Activated naive CD4-positive, alpha-beta T cell treated with anti-CD3 and anti-CD28 coated beads, Interleukin-2, amount 10 ng/mL, durations not matched to agents 7 days and 5 days (primary cell): ENCODE data around the gene SYT9.
"Not testable (repeated sequence)": the region's sequence is repeated elsewhere in the genome, so short reads cannot be mapped to it uniquely, and the experiment has no call there.

Experiments used
- CTCF ChIA-PET: fragments of 350-600 bp; sonication (Branson Sonifier 250); formaldehyde crosslinking; loops from one replicate; lab custom pipeline; 2021; ENCODE audit warnings: antibody characterized with exemption; lab: Charles Lee
- DNase-seq: peaks from one replicate; pipeline ENCODE4 v3.0.0-alpha.2; 2020
- H3K27ac Mint-ChIP-seq: one replicate; pipeline ENCODE4 v1.8.0; 2021; ENCODE audit warnings: mild to moderate bottlenecking, moderate library complexity, mixed read lengths
- H3K27me3 Mint-ChIP-seq: one replicate; pipeline ENCODE4 v1.8.0; 2021; ENCODE audit warnings: mild to moderate bottlenecking, mixed read lengths
- H3K36me3 Mint-ChIP-seq: one replicate; pipeline ENCODE4 v1.8.0; 2021; ENCODE audit warnings: mixed read lengths
- H3K4me1 Mint-ChIP-seq: one replicate; pipeline ENCODE4 v1.8.0; 2021; ENCODE audit warnings: mixed read lengths
- H3K4me3 Mint-ChIP-seq: one replicate; pipeline ENCODE4 v1.8.0; 2021; ENCODE audit warnings: mild to moderate bottlenecking, moderate library complexity, mixed read lengths
- H3K9me3 Mint-ChIP-seq: one replicate; pipeline ENCODE4 v1.8.0; 2021; ENCODE audit warnings: mixed read lengths

The SYT9 gene

DNA sequence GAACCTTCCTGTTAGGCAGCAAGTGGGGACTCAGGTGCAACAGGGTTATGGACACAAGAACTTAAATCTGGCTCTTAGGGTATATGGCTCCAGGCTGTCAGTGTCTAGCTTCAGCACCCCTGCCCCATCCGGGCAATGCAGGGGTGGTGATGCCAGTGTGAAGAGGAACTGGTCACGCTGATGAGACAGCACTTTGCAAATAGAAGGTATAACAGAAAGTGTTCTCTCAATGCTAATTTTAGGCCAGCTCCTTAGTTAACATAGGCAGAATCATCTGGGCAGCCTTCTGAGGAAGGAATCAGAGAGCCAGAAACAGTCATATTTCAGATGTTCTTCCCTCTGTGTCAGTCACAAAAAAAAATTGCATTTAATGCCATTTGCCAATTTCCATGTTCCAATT lies 41.2 kb downstream of the SYT9 start:
- no peak overlapping the region for H3K27ac Mint-ChIP-seq
- H3K4me1 Mint-ChIP-seq: no peaks in the 10 kb centered on the region
- CTCF ChIA-PET: no interaction called here
- no peaks in the 10 kb centered on the region for H3K9me3 Mint-ChIP-seq
- peaks cover 5% of the 10 kb centered on the region for H3K27me3 Mint-ChIP-seq
- H3K36me3 Mint-ChIP-seq: no peaks in the 10 kb centered on the region
- DNase-seq: no peak
- no peak overlapping the region for H3K4me3 Mint-ChIP-seq

DNA sequence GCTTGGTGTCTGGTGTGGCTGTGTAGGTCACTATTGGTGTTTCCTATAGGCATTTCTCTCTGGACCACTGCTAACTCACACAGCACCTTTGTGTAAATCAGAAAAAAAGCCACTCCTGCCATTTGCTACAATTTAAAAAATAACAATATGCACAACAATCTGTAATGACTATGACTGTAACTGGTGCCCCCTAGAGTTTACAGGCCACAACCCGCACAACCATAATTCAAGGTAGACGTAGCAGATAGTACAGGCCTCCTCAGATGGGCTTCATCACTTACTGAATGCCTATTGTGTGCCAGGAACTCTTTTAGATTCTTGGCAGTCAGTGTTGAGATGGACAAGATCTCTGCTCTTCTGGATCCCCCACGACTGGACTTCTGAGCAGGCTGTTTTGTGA lies 47.7 kb downstream of the SYT9 start:
- DNase-seq: no peak
- Mint-ChIP-seq H3K27ac (no peak overlapping the region), H3K9me3 (no peaks in the 10 kb centered on the region), H3K4me1 (no peaks in the 10 kb centered on the region), H3K36me3 (no peaks in the 10 kb centered on the region), H3K4me3 (no peak overlapping the region), H3K27me3 (no peaks in the 10 kb centered on the region)
- CTCF ChIA-PET: no interaction called here

- CTCF ChIA-PET: no interaction called here
- Mint-ChIP-seq H3K27ac (no peak overlapping the region), H3K4me1 (no peaks in the 10 kb centered on the region), H3K4me3 (no peak overlapping the region), H3K36me3 (no peaks in the 10 kb centered on the region), H3K27me3 (no peaks in the 10 kb centered on the region), H3K9me3 (no peaks in the 10 kb centered on the region)
- no peak for DNase-seq
These were observed 48.6 kb downstream of the SYT9 start for GRCh38 chr11:7300281-7300680.

GRCh38 chr11:7303146-7303545 lies 51.4 kb downstream of the SYT9 start:
- H3K27me3 Mint-ChIP-seq: peaks cover 11% of the 10 kb centered on the region
- CTCF ChIA-PET: no interaction called here
- no peak overlapping the region for H3K27ac Mint-ChIP-seq
- no peaks in the 10 kb centered on the region for H3K4me1 Mint-ChIP-seq
- no peaks in the 10 kb centered on the region for H3K36me3 Mint-ChIP-seq
- H3K9me3 Mint-ChIP-seq: no peaks in the 10 kb centered on the region
- H3K4me3 Mint-ChIP-seq: no peak overlapping the region
- no peak for DNase-seq

GRCh38 chr11:7306900-7307299 lies 55.2 kb downstream of the SYT9 start:
- CTCF ChIA-PET: no interaction called here
- no peak for DNase-seq
- Mint-ChIP-seq H3K27ac (no peak overlapping the region), H3K4me3 (no peak overlapping the region), H3K4me1 (no peaks in the 10 kb centered on the region), H3K36me3 (no peaks in the 10 kb centered on the region), H3K9me3 (no peaks in the 10 kb centered on the region), H3K27me3 (peaks cover 14% of the 10 kb centered on the region)

GRCh38 chr11:7307836-7308235 lies 56.1 kb downstream of the SYT9 start:
- no peak for DNase-seq
- H3K9me3 Mint-ChIP-seq: no peaks in the 10 kb centered on the region
- H3K27me3 Mint-ChIP-seq: peaks cover 14% of the 10 kb centered on the region
- H3K4me3 Mint-ChIP-seq: no peak overlapping the region
- CTCF ChIA-PET: no interaction called here
- H3K27ac Mint-ChIP-seq: no peak overlapping the region
- no peaks in the 10 kb centered on the region for H3K4me1 Mint-ChIP-seq
- no peaks in the 10 kb centered on the region for H3K36me3 Mint-ChIP-seq

- no peaks in the 10 kb centered on the region for H3K36me3 Mint-ChIP-seq
- H3K9me3 Mint-ChIP-seq: no peaks in the 10 kb centered on the region
- no peak for DNase-seq
- no peaks in the 10 kb centered on the region for H3K4me1 Mint-ChIP-seq
- peaks cover 4% of the 10 kb centered on the region for H3K27me3 Mint-ChIP-seq
- H3K4me3 Mint-ChIP-seq: no peak overlapping the region
- CTCF ChIA-PET: no interaction called here
- no peak overlapping the region for H3K27ac Mint-ChIP-seq
These were observed 60.2 kb downstream of the SYT9 start for GRCh38 chr11:7311903-7312302.

GRCh38 chr11:7314811-7315604 lies 63.3 kb downstream of the SYT9 start:
- DNase-seq: no peak

DNA sequence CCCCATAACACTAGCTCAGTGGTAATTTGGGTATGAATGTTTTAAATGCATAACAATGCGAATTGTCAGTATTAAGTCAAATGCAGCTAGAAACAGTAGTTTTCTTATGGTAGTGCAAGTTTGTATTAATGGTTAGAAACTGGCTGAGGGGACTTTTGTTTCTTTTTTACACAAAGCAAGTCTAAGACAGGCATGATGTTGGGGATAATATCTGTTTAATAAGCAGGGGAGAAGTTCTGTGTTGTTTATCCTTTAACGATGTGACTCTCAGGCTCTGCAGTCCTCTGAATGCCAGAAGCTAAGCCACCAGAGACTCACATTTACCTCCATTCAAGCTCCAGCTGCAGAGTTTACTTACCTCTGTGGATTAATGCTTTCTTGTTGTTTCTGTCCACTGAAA lies 67.8 kb downstream of the SYT9 start:
- no peaks in the 10 kb centered on the region for H3K9me3 Mint-ChIP-seq

More at GRCh38 chr11:7314811-7315604, 63.3 kb downstream of the SYT9 start:
- Mint-ChIP-seq H3K27me3 (no peaks in the 10 kb centered on the region), H3K9me3 (no peaks in the 10 kb centered on the region), H3K4me3 (no peak overlapping the region), H3K4me1 (no peaks in the 10 kb centered on the region), H3K27ac (no peak overlapping the region), H3K36me3 (no peaks in the 10 kb centered on the region)
- CTCF ChIA-PET: no interaction called here

DNA sequence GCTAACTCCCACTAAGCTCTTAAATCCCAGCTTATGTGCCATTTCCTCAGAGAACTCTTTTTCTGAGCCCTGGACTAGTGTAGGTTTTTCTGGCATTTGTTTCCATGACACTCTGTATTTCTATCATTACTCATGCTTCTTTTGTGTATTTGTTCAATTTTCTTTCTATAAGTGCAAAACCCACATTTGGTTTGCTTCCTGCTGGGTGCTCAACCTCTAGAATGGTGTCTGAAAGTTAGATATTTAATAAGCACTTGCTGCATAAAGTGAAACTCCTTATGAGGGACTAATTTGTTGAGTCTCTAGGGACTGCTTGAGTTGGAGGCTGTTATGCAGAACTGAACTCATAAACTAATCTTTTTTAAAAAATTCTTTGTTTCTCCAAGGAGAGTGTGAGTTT lies 68.6 kb downstream of the SYT9 start:
- no peak for DNase-seq
- no peaks in the 10 kb centered on the region for H3K4me1 Mint-ChIP-seq
- H3K27me3 Mint-ChIP-seq: no peaks in the 10 kb centered on the region
- H3K36me3 Mint-ChIP-seq: no peaks in the 10 kb centered on the region
- CTCF ChIA-PET: no interaction called here
- no peak overlapping the region for H3K4me3 Mint-ChIP-seq
- H3K27ac Mint-ChIP-seq: no peak overlapping the region
- H3K9me3 Mint-ChIP-seq: no peaks in the 10 kb centered on the region

More for the DNA sequence above, 67.8 kb downstream of the SYT9 start:
- no peaks in the 10 kb centered on the region for H3K27me3 Mint-ChIP-seq
- DNase-seq: no peak
- CTCF ChIA-PET: no interaction called here
- no peaks in the 10 kb centered on the region for H3K4me1 Mint-ChIP-seq
- H3K4me3 Mint-ChIP-seq: no peak overlapping the region
- H3K27ac Mint-ChIP-seq: no peak overlapping the region
- H3K36me3 Mint-ChIP-seq: no peaks in the 10 kb centered on the region

DNA sequence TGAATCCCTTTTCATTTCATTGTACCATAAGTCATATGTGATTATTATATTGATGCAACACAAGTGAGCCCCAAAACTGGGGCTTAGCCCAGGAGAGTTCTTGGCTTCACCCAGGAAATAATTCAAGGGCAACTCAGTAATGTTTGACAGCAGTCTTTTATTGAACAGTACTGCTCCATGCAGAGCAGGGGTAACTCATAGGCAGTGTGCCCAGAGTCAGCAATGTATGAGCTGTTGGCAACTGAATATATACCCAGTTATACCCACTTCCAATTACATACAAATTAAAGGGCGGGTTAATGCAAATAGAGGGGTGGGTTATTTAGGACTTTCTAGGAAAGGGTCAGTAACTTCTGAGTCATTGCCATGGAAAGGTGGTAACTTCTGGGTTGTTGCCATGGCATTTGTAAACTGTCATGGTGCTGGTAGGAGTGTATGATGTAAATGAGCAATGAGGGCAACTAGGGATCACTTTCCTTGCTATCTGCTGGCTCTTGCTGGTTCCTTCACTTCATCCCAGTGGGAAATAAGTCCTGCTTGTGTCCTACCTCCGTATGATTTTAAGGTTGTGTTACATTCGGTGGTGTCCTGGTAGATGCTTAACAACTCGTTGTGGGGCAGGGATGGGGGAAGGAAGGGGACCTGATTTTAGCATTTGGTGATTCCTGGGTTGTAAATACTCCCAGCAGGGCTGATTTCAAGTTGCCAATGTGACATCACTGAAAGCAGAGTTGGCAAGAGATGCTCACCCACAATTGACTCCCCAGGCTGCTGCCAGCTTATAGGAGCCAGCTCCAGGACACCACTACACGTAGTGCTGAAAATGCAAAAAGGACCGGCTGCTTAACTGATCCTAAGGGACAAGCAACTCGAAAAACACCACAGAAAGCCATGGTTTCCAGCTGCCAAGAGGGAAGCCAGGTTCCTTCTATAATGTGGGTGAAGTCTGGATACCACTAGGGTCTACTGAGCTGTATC lies 70.1 kb downstream of the SYT9 start:
- no peak for DNase-seq
- no peak overlapping the region for H3K4me3 Mint-ChIP-seq
- CTCF ChIA-PET: no interaction called here
- no peaks in the 10 kb centered on the region for H3K36me3 Mint-ChIP-seq
- no peaks in the 10 kb centered on the region for H3K27me3 Mint-ChIP-seq
- no peak overlapping the region for H3K27ac Mint-ChIP-seq
- H3K4me1 Mint-ChIP-seq: no peaks in the 10 kb centered on the region
- H3K9me3 Mint-ChIP-seq: no peaks in the 10 kb centered on the region

- Mint-ChIP-seq H3K36me3 (no peaks in the 10 kb centered on the region), H3K27ac (no peak overlapping the region), H3K9me3 (no peaks in the 10 kb centered on the region), H3K27me3 (no peaks in the 10 kb centered on the region), H3K4me3 (no peak overlapping the region), H3K4me1 (no peaks in the 10 kb centered on the region)
- CTCF ChIA-PET: no interaction called here
- no peak for DNase-seq
These were observed 80.7 kb downstream of the SYT9 start for GRCh38 chr11:7332451-7332850.

DNA sequence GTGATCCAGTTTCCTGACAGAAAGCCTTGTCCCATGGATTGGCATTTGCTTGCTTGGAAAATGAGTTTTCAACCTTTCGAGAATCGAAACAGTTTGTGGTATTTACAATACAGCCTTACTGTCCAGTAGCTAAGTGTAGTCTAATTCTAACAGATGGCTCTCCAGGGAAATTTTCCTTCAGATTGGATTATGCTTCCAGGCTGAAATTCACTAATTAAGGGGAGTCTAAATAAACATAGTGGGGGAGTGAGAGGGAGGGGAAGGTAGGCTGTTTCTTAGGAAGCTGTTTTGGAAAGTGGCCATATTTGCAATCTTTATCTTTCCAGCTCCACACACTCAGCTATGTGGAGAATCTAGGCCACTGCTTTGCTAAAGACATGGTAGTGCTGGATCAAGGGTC lies 81.3 kb downstream of the SYT9 start:
- no peaks in the 10 kb centered on the region for H3K36me3 Mint-ChIP-seq
- no peak overlapping the region for H3K4me3 Mint-ChIP-seq
- no peak overlapping the region for H3K27ac Mint-ChIP-seq
- H3K4me1 Mint-ChIP-seq: no peaks in the 10 kb centered on the region
- no peak for DNase-seq
- no peaks in the 10 kb centered on the region for H3K27me3 Mint-ChIP-seq
- CTCF ChIA-PET: interaction anchor here (0.9 kb wide), 1 partner anchor 362 kb away, joined by 3 read pairs; no protein-coding TSS in a partner anchor
- no peaks in the 10 kb centered on the region for H3K9me3 Mint-ChIP-seq

- H3K27me3 Mint-ChIP-seq, CTCF ChIA-PET, H3K36me3 Mint-ChIP-seq, H3K4me1 Mint-ChIP-seq, H3K27ac Mint-ChIP-seq, H3K4me3 Mint-ChIP-seq, DNase-seq, H3K9me3 Mint-ChIP-seq: not testable (repeated sequence)
These were observed 83.7 kb downstream of the SYT9 start for GRCh38 chr11:7335442-7335841.

- no peaks in the 10 kb centered on the region for H3K4me1 Mint-ChIP-seq
- no peak overlapping the region for H3K27ac Mint-ChIP-seq
- DNase-seq: no peak
- no peak overlapping the region for H3K4me3 Mint-ChIP-seq
- no peaks in the 10 kb centered on the region for H3K36me3 Mint-ChIP-seq
- CTCF ChIA-PET: no interaction called here
- H3K27me3 Mint-ChIP-seq: no peaks in the 10 kb centered on the region
- no peaks in the 10 kb centered on the region for H3K9me3 Mint-ChIP-seq
These were observed 89.8 kb downstream of the SYT9 start for GRCh38 chr11:7341551-7341950.
